Kidney epithelial cell (primary cell): ENCODE data around the gene ACTR3. TPM values are rescaled to one million over a fixed set of nuclear protein-coding genes. Genes with fewer than 3 reads are reported as not detected.

ENCODE experiments used
- DNase-seq: peaks from one replicate; pipeline ENCODE4 v3.0.0-alpha.2; 2010; ENCODE audit warnings: low read depth
- H3K27me3 ChIP-seq: 2 replicates; pipeline ENCODE4 v1.6.0; 2011; ENCODE audit warnings: low read length; ENCODE audit not compliant: control insufficient read depth, insufficient read depth
- H3K36me3 ChIP-seq: 2 replicates; pipeline ENCODE4 v1.5.1; 2011; ENCODE audit warnings: low read length; ENCODE audit not compliant: control insufficient read depth, insufficient read depth
- H3K4me3 ChIP-seq: 2 replicates; pipeline ENCODE4 v1.5.1; 2011; ENCODE audit warnings: low read depth, mild to moderate bottlenecking, control low read depth, low read length
- CTCF ChIP-seq: IDR thresholded peaks from 2 replicates; pipeline ENCODE4 v1.5.1; 2011; ENCODE audit warnings: mild to moderate bottlenecking, moderate library complexity, low read length, control low read depth, inconsistent platforms; ENCODE audit not compliant: insufficient read depth, poor library complexity, severe bottlenecking
- total RNA-seq: library from RNA; depleted of rRNA; stranded (reverse); fragments of >200 nt; gene quantifications from 2 replicates; pipeline ENCODE4 v1.2.3, GENCODE V29; 2015

ACTR3 gene
- total RNA-seq, 1 donor from 2014 or later = 240 TPM

DNA sequence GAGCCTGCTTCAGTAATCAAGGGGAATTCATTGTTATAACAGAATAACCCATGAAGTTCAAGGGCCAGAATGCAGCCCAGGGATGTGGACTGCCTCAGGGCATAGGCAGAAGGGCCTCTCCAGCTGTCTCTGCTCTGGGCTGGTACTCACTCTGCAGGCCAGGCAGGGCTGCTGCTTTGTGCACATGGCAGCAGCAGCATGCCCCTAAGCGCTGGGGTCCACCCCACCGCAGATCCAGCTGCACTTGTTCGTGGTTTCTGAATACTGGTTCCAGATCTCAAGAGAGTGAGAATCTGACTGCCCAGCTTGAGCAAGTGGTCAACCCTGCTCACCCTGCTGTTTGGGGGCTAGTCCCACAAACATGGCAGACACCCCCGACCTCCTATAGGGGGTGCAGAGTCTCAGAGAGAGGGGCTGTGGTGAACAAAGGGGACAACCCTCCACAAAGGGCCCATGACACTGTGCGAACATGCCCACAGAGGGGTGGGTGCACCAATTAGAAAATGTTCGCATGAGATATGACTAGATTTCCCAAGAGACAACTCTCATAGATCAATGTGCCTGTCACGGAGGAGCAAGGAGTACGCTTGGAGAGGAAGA lies 87.3 kb downstream of the ACTR3 start:
- no peak for TF ChIP-seq CTCF
- DNase-seq = no peak
- Histone ChIP-seq H3K4me3 (no peak overlapping the region), H3K27me3 (no peaks in the 10 kb centered on the region), H3K36me3 (no peaks in the 10 kb centered on the region)

- peak; percentile 55 for DNase-seq
- Histone ChIP-seq H3K27me3 (no peaks in the 10 kb centered on the region), H3K36me3 (no peaks in the 10 kb centered on the region), H3K4me3 (no peak overlapping the region)
- TF ChIP-seq CTCF = peak; percentile 33
These were observed 88.0 kb downstream of the ACTR3 start for GRCh38 chr2:113977660-113978523.

GRCh38 chr2:113978524-113979190 lies 88.8 kb downstream of the ACTR3 start:
- H3K36me3 ChIP-seq = no peaks in the 10 kb centered on the region
- no peaks in the 10 kb centered on the region for H3K27me3 ChIP-seq
- DNase-seq = no peak
- no peak overlapping the region for H3K4me3 ChIP-seq
- no peak for TF ChIP-seq CTCF

DNA sequence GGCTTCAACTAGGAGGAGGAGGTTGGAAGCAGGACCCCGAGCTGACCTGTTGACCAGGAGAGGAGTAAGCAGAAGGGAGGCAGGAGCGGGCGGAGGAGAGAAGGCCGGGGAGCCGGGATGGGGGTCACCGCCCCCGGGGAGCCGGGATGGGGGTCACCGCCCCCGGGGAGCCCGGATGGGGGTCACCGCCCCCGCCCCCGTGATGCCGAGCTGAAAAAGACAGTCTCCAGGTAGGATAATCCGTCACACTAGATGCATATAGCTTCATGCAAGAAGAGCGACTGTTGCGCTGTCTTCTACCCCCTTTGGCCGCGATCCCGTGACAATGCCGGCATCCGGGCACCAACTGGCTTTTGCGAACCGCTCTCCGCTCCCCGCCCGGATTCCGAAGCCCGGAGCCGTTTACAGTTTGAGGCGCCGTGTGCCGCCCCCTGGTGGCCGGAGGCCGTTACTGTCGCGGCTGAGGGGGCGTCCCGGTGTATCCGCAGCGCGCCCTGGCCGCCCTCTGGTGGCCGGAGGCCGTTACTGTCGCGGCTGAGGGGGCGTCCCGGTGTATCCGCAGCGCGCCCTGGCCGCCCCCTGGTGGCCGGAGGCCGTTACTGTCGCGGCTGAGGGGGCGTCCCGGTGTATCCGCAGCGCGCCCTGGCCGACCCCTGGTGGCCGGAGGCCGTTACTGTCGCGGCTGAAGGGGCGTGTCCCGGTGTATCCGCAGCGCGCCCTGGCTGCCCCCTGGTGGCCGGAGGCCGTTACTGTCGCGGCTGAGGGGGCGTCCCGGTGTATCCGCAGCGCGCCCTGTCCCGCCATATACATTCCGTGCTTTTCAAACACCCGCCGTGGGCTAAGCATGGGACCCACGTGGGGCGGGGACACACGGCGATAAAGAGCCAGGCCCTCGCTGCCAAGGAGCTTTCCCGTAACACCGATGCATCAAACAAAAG lies 89.6 kb downstream of the ACTR3 start:
- Histone ChIP-seq H3K27me3 (no peaks in the 10 kb centered on the region), H3K36me3 (no peaks in the 10 kb centered on the region), H3K4me3 (no peak overlapping the region)
- DNase-seq = no peak
- TF ChIP-seq CTCF = peak; percentile 42

DNA sequence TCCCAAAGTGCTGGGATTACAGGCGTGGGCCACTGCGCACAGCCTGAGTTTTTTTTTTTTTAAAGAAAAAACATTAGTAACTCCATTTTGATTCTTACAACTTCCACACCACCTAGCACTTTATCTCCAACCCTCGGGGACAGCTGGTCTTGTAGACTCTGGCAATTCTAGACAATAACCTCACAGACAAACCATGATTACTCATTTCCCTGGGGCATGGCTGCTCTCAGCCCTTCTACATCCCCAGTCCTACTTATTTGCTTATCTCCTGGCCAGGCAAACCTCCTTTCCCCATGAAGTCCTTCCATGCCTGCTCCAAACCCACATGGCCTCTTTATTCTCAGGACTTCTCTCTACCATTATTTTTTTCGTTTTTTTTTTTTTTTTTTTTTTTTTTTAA lies 91.1 kb downstream of the ACTR3 start:
- no peak for TF ChIP-seq CTCF
- no peaks in the 10 kb centered on the region for H3K36me3 ChIP-seq
- no peak for DNase-seq

More for the DNA sequence above, 91.1 kb downstream of the ACTR3 start:
- no peak overlapping the region for H3K4me3 ChIP-seq
- H3K27me3 ChIP-seq = no peaks in the 10 kb centered on the region
